HG03558 (cell line): ENCODE results near the gene FNBP1L.
"Not testable (repeated sequence)": the region's sequence is repeated elsewhere in the genome, so short reads cannot be mapped to it uniquely, and the experiment has no call there.

Experiments used
- ATAC-seq: cut with Tn5 transposase; IDR thresholded peaks from one replicate; pipeline ENCODE4 v1.9.1; 2021; ENCODE audit warnings: moderate number of reproducible peaks; ENCODE audit not compliant: unreplicated experiment; ENCODE audit errors: extremely low read depth

FNBP1L gene

GRCh38 chr1:93585059-93585966 lies 137.4 kb downstream of the FNBP1L start:
- no peak for ATAC-seq

DNA sequence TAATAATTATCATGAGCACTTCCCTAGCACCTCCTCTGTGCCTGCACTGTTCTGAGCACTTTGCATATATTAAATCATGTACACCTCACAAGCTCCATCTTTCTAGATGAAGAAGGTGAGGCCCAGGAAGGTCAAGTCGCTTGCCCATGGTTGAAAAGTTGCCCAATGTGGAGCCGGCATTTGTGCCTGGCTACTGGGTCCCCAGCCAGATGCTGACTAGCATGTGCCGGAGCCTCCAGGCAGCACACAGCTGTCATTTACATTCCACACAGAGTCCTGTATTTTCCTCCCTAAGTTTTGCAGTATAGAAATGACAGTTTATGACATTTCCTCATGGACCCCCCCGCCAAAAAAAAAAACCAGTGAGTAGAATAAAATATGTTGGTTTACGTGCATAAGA lies 139.4 kb downstream of the FNBP1L start:
- no peak for ATAC-seq

- no peak for ATAC-seq
Observed at GRCh38 chr1:93588206-93588605, 140.3 kb downstream of the FNBP1L start.

DNA sequence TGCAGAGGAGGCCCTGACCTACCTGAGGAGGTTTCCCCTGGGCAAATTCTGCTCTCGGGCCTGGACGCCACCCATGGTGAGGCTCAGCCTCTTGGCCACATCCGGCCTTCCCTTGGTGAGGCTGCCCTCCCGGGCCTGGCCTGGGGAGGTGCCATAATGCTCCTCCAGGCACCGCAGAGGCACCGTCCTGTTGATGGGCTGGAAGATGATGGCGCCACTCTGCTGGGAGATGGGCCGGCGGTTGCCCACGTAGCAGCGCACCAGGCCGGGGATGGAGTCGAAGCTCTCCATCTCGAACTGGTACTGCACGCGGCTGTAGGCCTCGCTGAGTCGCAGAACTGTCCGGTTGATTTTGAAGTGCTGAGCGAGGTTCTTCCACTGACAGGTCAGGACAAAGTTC lies 141.0 kb downstream of the FNBP1L start:
- no peak for ATAC-seq

- not testable (repeated sequence) for ATAC-seq
Observed at GRCh38 chr1:93591291-93591675, 143.4 kb downstream of the FNBP1L start.

GRCh38 chr1:93591676-93592550 lies 144.0 kb downstream of the FNBP1L start:
- no peak for ATAC-seq

- ATAC-seq, result no peak
Observed at GRCh38 chr1:93592551-93592949, 144.6 kb downstream of the FNBP1L start.

DNA sequence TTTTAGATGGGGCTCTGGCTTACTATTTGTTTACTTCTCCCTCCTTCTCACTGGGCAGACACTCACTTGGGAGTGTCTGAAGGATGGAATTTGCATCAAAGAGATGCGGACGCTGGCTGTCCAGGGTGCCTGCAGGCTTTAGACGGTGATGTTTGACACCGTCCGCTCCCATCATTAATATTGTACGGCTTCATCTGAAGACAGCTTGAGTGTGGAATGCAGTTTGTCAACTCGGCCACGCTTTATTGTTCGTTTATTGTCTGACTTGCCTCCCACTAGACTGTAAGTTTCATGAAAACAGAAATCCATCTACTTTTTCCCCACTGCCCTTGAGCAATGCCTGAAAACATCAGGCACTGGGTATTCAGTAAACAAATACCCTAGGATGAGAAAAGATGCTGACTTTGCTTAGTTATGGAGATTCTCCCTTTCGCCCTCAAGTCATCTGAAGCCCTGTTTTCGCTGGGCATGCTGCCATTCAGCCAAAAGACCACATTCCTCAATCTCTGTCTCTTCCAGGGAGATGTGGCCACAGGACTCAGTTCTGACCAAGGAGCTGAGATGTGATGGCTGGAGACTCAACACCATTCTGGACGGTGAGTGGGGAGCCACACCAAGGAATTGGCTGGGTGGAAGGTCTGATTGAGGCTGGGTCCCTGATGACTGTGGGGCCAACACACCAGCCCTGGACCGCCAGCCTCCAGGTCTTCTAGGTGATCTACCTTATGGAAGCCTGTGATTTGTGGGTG lies 146.1 kb downstream of the FNBP1L start:
- ATAC-seq, result no peak

DNA sequence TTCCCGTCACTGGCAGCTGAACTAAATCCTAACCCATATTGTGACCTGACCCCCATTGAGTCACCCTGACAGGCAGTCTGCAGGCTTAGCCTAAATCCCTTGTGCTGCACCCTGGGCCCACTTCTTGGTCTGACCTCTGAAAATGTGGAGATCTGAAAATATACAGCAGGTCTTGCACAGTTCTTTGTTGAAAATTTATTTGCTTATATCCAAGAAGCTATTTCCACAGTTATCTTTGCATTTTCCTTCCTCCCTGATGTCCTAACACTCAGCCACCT lies 146.6 kb downstream of the FNBP1L start:
- ATAC-seq, result no peak

DNA sequence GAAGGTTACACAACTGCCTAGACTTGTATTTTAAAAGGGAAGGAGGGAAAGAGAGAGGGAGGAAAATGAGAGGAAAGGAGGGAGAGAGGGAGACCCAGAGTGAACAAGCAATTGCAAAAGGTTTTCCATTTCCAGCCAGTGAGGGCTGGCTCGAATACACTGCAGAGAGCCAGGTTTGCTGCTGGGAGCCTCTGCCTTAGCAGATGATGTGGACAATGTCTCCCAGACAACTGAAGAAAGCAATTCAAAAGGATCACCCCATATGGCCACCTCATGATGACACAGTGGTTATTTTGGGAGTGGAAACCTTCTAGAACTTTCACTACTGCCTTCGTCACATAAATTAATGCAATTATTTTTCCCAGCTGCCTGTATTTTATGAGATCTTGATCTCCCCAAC lies 147.3 kb downstream of the FNBP1L start:
- ATAC-seq, result no peak

- no peak for ATAC-seq
Observed at GRCh38 chr1:93595743-93596142, 147.8 kb downstream of the FNBP1L start.

GRCh38 chr1:93596329-93597089 lies 148.6 kb downstream of the FNBP1L start:
- no peak for ATAC-seq

DNA sequence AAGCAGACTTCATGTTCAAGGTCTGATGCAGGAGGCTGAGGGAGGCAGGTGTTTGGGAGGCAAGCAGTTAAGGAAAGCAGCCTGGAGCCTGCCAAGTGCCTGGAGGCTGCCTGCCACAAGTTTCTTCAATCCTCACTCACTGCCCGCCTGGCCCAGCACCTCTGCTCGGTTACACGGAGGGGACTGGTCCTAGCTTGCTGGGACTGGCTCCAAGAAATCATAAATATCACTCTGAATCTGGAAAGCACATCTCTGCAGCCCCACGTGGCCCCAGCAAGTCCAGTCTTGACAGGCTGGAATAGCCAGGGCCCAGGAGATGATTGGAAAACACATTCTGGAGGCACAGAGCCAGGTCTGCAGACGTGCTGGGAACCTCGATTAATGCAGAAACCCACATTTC lies 149.8 kb downstream of the FNBP1L start:
- no peak for ATAC-seq

DNA sequence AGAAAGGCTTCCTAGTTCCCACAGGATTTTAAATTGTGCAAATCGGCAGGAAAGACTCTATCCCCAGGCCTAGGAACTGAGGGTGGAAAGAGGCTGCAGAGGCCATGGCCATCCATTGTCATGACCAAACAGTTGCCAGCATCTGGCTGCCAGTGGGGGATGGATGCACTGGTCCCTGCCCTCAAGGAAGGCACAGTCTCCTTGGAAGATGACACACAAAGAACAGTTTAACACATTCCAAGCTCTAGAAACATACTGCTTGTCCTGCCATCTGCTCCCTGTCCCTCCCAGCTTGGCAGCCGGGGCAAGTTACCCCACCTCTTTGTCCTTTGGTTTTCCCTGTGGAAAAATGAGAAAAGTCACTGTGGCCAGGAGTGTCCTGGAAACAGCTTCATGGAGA lies 150.5 kb downstream of the FNBP1L start:
- no peak for ATAC-seq

- ATAC-seq, result no peak
Observed at GRCh38 chr1:93598861-93599439, 151.0 kb downstream of the FNBP1L start.

- ATAC-seq, result no peak
Observed at GRCh38 chr1:93599479-93599878, 151.6 kb downstream of the FNBP1L start.

- ATAC-seq, result no peak
Observed at GRCh38 chr1:93600663-93601062, 152.7 kb downstream of the FNBP1L start.

DNA sequence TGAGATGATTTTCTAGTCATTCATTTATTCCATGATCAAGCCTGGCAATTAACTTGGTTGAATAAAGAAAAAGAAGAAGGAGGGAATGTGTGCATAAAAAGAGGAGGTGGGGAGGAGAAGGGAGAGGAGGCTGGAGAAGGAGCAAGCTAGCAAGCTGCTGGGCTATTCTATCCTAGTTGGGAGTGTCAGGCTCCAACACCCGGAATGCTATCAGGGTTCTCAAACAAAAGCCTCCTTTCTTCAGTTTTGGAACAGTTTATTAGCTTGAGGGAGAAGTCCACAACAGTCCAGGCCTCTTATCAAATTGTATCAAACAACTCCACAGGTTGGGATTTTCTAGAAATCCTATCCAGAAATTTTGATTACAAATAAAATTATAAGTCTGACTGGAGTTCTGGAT lies 153.8 kb downstream of the FNBP1L start:
- ATAC-seq, result no peak

DNA sequence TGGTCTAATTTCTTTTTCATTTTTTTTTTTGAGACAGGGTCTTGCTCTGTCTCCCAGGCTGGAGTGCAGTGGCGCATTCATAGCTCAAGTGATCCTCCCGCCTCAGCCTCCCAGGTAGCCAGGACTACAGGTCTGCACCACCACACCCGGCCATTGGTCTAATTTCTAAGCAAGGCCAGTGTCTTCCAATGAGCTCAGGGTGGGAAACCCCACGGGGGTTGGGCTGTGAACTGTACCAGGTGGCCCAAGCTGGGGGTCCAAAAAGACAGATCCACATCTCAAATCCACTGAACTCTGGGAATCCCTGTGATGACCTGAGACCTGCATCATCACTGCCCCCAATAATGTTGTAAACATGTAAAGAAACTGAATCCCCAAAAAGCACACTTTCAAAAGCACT lies 154.2 kb downstream of the FNBP1L start:
- no peak for ATAC-seq

DNA sequence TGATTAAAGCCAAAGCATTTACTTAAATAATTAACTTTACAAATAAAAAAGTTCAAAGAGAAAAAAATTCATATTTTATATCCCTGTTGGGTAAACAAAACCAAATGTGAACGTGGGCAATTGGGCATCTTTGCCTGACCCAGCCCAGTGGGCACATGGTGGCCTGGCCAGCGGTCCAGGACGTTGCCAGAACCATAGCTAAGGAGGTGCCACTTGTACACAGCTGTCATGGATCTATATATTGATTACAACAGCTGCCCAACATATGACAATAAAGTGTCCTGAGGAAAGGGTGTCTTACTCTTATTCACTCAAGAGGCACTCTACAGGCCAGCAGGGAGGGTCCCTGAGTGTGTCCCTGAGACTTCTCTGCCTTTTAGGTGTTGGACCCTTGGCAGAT lies 155.2 kb downstream of the FNBP1L start:
- ATAC-seq, result no peak
